ENCODE data around the gene ZNF175. TPM values are rescaled to one million over a fixed set of nuclear protein-coding genes. Genes with fewer than 3 reads are reported as not detected.

ZNF175 gene
- total and polyA plus RNA-seq, 4 experiments from 2014 or later, result 0.65 to 17.4 (median 9.9) TPM

DNA sequence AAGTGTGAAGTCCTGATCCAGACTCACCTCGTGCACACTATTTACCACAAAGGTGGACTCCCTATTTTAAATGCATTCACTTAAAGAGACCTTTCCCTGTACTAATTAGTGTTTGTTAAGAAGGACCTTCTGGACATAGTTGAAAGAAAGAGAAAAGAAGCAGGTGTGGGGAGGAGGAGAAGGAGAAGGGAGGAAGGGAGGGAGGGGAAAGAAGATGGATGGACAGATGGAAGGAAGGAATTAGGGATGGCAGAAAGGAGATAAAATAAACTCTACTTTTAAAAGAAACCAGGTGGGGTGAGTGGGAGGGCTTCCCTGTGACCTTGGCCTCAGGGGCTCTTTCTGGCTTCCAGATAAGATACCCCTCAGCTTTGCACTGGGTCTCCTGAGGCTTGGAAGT lies 21.4 kb downstream of the ZNF175 start:
- peak overlapping the region in 1 of 7 donors; percentile 42 for H3K27ac Mint-ChIP-seq
- intact Hi-C loops (cut with micrococcal nuclease), result no loop called here
- no peak overlapping the region for H3K4me3 ChIP-seq (ENCODE audit: low read length in 2 of 2)
- peaks cover 0 to 6% of the 10 kb centered on the region in 2 donors for H3K27me3 Mint-ChIP-seq
- ChIA-PET CTCF (ENCODE audit: partially characterized antibody) (no interaction called here), POLR2A (ENCODE audit: partially characterized antibody) (no interaction called here)
- no peak for DNase-seq
- H3K36me3 ChIP-seq (ENCODE audit: insufficient read depth, low read length), result peaks cover under 1% of the 10 kb centered on the region
- H3K36me3 Mint-ChIP-seq, result peaks cover 14 to 18% of the 10 kb centered on the region in 2 donors
- H3K9me3 ChIP-seq (ENCODE audit: control insufficient read depth in 1 of 2, low read length in 2 of 2), result peaks cover under 1 to 9% of the 10 kb centered on the region in 2 donors
- H3K9me3 Mint-ChIP-seq, result peaks cover 0 to 34% (median 20%) of the 10 kb centered on the region in 8 donors
- no peak overlapping the region for H3K27ac ChIP-seq (ENCODE audit: low read depth, low read length)
- peaks cover 16% of the 10 kb centered on the region for H3K4me1 ChIP-seq (ENCODE audit: insufficient read depth, low read length)
- H3K27me3 ChIP-seq (ENCODE audit: insufficient read depth, low read length), result no peaks in the 10 kb centered on the region
- peaks cover 16 to 25% (median 22%) of the 10 kb centered on the region in 4 donors for H3K4me1 Mint-ChIP-seq
- peak overlapping the region in 4 of 8 donors; percentile 46 to 67 (median 52) for H3K4me3 Mint-ChIP-seq

DNA sequence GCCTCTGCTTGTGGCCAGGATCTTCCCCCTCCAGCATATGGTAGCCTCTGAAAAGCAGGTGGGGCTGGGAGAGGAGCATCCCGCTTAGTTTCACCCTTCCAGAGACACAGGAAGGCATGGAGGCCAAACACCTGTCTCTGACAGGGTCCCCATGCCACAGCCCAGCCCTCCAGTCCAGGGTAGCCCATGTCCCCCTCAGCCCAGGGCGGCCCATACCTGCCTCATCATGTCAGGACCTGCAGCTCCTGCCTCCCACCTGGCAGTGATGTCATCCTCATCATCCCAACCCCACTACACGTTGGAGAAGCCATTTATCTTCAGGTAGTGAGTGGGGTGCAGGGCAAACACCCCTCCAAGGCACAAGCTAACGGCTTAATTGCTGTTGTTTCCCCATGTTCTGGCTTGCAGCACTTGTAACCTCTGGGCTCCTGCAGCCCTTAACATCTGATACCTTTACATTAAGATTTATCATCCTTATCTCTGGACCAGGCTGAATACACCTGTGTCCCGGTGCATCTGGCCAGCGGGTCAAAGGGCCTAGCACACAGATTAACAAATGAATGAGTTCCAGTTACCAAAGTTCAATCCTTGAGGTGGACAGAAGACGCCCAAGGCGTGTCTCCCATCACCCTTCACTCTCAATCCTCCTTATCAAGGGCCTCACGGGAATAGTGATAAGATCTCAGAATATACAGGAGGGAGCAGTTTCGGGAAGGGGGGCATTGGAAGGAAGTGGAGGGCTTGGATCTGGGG lies 22.2 kb downstream of the ZNF175 start:
- CTCF ChIA-PET (ENCODE audit: partially characterized antibody), result no interaction called here
- Histone ChIP-seq H3K27me3 (ENCODE audit: insufficient read depth, low read length) (no peaks in the 10 kb centered on the region), H3K27ac (ENCODE audit: low read depth, low read length) (peak overlapping the region; percentile 58), H3K4me1 (ENCODE audit: insufficient read depth, low read length) (peaks cover 16% of the 10 kb centered on the region), H3K36me3 (ENCODE audit: insufficient read depth, low read length) (no peaks in the 10 kb centered on the region), H3K9me3 (ENCODE audit: control insufficient read depth in 1 of 2, low read length in 2 of 2) (peaks cover 0 to 1% of the 10 kb centered on the region in 2 donors), H3K4me3 (ENCODE audit: low read length in 2 of 2) (peak overlapping the region; percentile 91 to 93)
- Mint-ChIP-seq H3K4me1 (peaks cover 16 to 25% (median 22%) of the 10 kb centered on the region in 4 donors), H3K27me3 (peaks cover 0 to 11% of the 10 kb centered on the region in 2 donors), H3K4me3 (peak overlapping the region; percentile 85 to 100 (median 96)), H3K9me3 (peaks cover 0 to 26% (median 13%) of the 10 kb centered on the region in 8 donors), H3K36me3 (peaks cover 11% of the 10 kb centered on the region in 2 donors), H3K27ac (peak overlapping the region in 5 of 7 donors; percentile 91 to 97 (median 93))
- POLR2A ChIA-PET (ENCODE audit: partially characterized antibody), result interaction anchor here (1.6 to 2.3 kb wide), 2 partner anchors 22 to 111 kb away, joined by 5 to 7 read pairs; partner anchors contain the start of gene ZNF175
- intact Hi-C loops (cut with micrococcal nuclease), result no loop called here
- DNase-seq, result no peak

DNA sequence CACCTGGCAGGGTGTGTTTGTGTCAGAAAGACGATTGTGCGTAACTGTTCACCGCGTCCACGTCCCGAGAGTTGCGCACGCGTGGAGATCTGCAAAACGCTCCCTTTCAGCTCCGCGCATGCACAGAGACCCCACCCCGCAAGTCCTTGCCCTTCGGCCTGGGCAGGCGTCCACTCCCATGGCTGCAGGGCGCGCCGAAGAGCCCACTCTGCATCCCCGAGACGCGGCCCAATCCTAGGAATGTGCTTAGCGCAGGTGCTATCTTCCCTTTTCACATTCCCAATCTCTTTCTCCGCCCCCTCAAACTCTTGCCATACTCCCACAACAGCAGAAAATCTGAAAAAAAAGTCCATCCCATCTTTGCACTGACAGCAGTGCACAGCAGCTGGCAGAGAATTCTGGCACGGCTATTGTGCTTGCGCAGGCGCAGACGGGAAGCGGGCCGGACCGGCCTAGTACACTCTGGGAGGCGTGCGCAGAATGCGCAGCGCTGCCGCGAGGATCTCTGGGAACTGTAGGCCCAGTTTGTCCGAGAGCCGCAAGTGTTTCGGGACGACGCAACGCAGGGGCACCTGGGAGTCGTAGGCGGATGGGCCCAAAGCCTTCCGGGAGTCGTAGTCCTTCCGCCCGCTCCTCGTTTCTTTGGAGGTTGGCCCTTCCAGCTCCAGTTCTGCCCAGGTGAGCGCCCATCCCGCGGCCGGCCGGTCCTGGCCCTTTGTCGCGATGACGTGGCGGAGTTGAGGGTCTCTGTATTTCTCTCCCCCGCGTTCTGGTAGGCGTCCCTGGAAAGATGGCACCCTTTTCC lies 23.1 kb downstream of the ZNF175 start:
- Mint-ChIP-seq H3K4me3 (peak overlapping the region; percentile 85 to 100 (median 96)), H3K9me3 (peaks cover 0 to 19% (median 9%) of the 10 kb centered on the region in 8 donors), H3K36me3 (peaks cover 8 to 11% of the 10 kb centered on the region in 2 donors), H3K27me3 (peaks cover 2 to 11% of the 10 kb centered on the region in 2 donors), H3K4me1 (peaks cover 16 to 25% (median 22%) of the 10 kb centered on the region in 4 donors), H3K27ac (peak overlapping the region; percentile 33 to 97 (median 93))
- H3K27me3 ChIP-seq (ENCODE audit: insufficient read depth, low read length), result no peaks in the 10 kb centered on the region
- H3K4me3 ChIP-seq (ENCODE audit: low read length in 2 of 2), result peak overlapping the region; percentile 91 to 93
- H3K4me1 ChIP-seq (ENCODE audit: insufficient read depth, low read length), result peaks cover 16% of the 10 kb centered on the region
- CTCF ChIA-PET (ENCODE audit: partially characterized antibody), result no interaction called here
- peak; percentile 92 to 94 (median 93) for DNase-seq
- peak overlapping the region; percentile 58 for H3K27ac ChIP-seq (ENCODE audit: low read depth, low read length)
- intact Hi-C loops (cut with micrococcal nuclease), result loop anchor here (1.0 kb wide), 3 partner anchors 23 to 486 kb away; partner anchors contain the start of genes CTU1 and ZNF175
- H3K9me3 ChIP-seq (ENCODE audit: control insufficient read depth in 1 of 2, low read length in 2 of 2), result no peaks in the 10 kb centered on the region
- POLR2A ChIA-PET (ENCODE audit: partially characterized antibody), result interaction anchor here (1.0 to 2.3 kb wide), 3 partner anchors 15 to 110 kb away, joined by 3 to 7 read pairs (median 5); partner anchors contain the start of gene ZNF175
- H3K36me3 ChIP-seq (ENCODE audit: insufficient read depth, low read length), result no peaks in the 10 kb centered on the region

DNA sequence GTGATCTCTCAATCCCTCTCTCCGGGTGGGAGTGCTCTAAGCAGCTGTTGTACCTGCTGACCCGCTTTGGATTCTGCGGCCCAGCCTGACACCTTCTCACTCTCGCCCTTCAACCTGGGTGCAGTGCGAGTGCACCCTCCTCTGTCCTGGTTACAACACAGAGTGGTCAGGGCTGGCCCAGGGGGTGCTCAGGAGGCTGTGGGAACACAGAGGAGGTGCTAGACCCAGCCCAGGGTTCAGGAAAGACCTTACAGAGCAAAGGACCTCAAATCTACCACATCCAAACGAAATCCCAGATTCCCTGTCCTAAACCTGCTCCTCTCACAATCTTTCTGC lies 23.7 kb downstream of the ZNF175 start:
- Histone ChIP-seq H3K9me3 (ENCODE audit: control insufficient read depth in 1 of 2, low read length in 2 of 2) (no peaks in the 10 kb centered on the region), H3K4me1 (ENCODE audit: insufficient read depth, low read length) (peaks cover 16% of the 10 kb centered on the region), H3K36me3 (ENCODE audit: insufficient read depth, low read length) (no peaks in the 10 kb centered on the region), H3K27me3 (ENCODE audit: insufficient read depth, low read length) (no peaks in the 10 kb centered on the region), H3K27ac (ENCODE audit: low read depth, low read length) (peak overlapping the region; percentile 58), H3K4me3 (ENCODE audit: low read length in 2 of 2) (peak overlapping the region; percentile 91 to 93)
- Mint-ChIP-seq H3K27me3 (peaks cover 2 to 14% of the 10 kb centered on the region in 2 donors), H3K4me3 (peak overlapping the region; percentile 85 to 100 (median 96)), H3K27ac (peak overlapping the region in 6 of 7 donors; percentile 33 to 94 (median 92)), H3K36me3 (peaks cover 4 to 7% of the 10 kb centered on the region in 2 donors), H3K9me3 (peaks cover 0 to 14% (median 4%) of the 10 kb centered on the region in 8 donors), H3K4me1 (peaks cover 16 to 25% (median 22%) of the 10 kb centered on the region in 4 donors)
- ChIA-PET CTCF (ENCODE audit: partially characterized antibody) (no interaction called here), POLR2A (ENCODE audit: partially characterized antibody) (interaction anchor here (1.0 to 2.3 kb wide), 2 partner anchors 16 to 24 kb away, joined by 3 to 7 read pairs; partner anchors contain the start of gene ZNF175)
- intact Hi-C loops (cut with micrococcal nuclease), result loop anchor here (1.0 kb wide), 3 partner anchors 23 to 486 kb away; partner anchors contain the start of genes CTU1 and ZNF175
- no peak for DNase-seq

DNA sequence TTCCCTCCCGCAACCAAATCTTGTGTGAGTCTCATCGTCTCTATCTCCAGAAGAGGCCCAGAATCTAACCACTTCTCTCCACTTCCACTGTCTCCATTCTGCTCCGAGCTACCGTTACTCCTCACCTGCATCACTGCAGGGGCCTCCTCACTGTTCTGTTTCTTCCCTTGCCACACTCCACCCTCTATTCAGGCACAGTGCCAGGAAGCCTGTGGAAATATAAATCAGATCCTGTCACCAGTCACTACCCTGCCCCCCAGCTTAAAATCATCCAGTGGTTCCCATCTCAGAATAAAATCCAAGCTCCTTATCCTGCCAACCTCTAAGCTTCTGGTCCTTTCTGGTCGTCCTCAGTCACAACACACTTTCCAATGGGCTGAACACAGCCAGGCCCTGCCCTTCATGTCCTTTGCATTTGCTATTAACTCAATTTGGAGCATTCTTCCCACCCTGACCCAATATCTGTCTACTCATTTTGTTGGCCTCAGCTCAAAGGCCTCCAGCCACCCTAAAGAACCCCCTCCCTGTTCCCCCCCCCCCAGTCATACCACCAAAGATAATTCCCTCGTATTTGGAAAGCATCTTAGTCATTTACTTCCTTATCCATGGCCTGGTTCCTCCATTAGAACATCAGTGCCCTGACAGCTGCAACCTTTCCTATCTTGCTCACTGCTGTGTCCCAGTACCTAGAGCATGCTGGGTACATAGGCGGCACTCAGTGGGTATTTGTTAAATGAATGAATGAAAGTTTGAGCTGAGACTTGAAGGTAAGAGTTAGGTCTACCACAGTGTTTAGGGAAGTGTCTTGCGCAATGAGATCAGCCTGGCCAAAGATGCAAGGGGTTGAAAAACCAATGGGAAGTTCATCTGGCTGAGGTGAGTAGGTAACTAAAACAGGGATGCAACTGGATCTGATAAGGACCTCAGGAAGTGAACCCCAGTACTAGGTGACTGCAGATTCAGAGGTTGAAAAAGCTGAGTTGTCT lies 24.4 kb downstream of the ZNF175 start:
- H3K9me3 ChIP-seq (ENCODE audit: control insufficient read depth in 1 of 2, low read length in 2 of 2), result no peaks in the 10 kb centered on the region
- ChIA-PET CTCF (ENCODE audit: partially characterized antibody) (no interaction called here), POLR2A (ENCODE audit: partially characterized antibody) (interaction anchor here (2.3 kb wide), 1 partner anchor 24 kb away, joined by 7 read pairs; the partner anchor contains the start of gene ZNF175)
- Mint-ChIP-seq H3K27ac (peak overlapping the region in 5 of 7 donors; percentile 3 to 78 (median 65)), H3K4me1 (peaks cover 16 to 25% (median 22%) of the 10 kb centered on the region in 4 donors), H3K27me3 (peaks cover 8 to 21% of the 10 kb centered on the region in 2 donors), H3K4me3 (peak overlapping the region; percentile 85 to 100 (median 96)), H3K9me3 (peaks cover 0 to 14% (median 4%) of the 10 kb centered on the region in 8 donors), H3K36me3 (peaks cover 3 to 7% of the 10 kb centered on the region in 2 donors)
- intact Hi-C loops (cut with micrococcal nuclease), result no loop called here
- H3K27me3 ChIP-seq (ENCODE audit: insufficient read depth, low read length), result no peaks in the 10 kb centered on the region
- no peak for DNase-seq
- H3K4me3 ChIP-seq (ENCODE audit: low read length in 2 of 2), result peak overlapping the region in 1 of 2 donors; percentile 93
- peak overlapping the region; percentile 58 for H3K27ac ChIP-seq (ENCODE audit: low read depth, low read length)
- no peaks in the 10 kb centered on the region for H3K36me3 ChIP-seq (ENCODE audit: insufficient read depth, low read length)
- peaks cover 16% of the 10 kb centered on the region for H3K4me1 ChIP-seq (ENCODE audit: insufficient read depth, low read length)

DNA sequence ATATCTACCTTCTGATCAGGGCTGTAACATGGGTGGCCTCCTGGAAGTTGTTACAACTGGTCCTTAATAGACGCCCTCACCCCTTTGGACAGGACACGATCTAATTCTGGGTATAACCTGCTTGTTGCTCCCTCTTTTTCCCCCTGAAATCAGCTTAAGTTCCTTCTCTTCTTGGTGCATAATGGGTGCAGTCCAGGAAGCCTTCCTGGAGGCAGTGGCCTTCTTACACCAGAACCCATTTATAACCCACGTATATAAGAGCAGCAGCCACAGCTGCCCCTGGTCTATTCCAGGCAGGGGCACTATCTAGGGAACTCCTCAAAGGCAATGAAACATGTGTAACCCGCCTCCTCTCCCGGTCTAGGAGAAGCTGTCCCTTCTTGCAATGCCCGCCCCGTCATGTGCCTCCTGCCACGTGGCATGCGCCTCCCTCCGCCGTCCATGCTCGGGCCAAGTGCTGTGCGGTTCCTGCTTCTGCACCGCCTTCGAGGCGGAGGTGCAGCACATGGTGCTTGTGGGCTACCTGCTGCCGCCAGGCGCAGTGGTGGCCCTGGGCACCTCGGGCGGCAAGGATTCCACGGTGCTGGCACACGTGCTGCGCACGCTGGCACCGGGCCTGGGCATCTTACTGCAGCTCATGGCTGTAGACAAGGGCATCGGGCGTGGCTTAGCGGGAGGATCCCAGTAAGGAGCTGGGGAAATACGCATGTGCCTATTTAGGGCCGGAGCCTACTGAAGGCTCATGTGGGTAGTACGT lies 27.3 kb downstream of the ZNF175 start:
- ChIA-PET CTCF (ENCODE audit: partially characterized antibody) (no interaction called here), POLR2A (ENCODE audit: partially characterized antibody) (no interaction called here)
- Mint-ChIP-seq H3K27ac (no peak overlapping the region), H3K9me3 (peaks cover 0 to 15% (median 4%) of the 10 kb centered on the region in 8 donors), H3K36me3 (peaks cover 3 to 19% of the 10 kb centered on the region in 2 donors), H3K27me3 (peaks cover 24 to 36% of the 10 kb centered on the region in 2 donors), H3K4me3 (peak overlapping the region in 1 of 8 donors; percentile 72), H3K4me1 (peaks cover 14 to 22% (median 20%) of the 10 kb centered on the region in 4 donors)
- Histone ChIP-seq H3K9me3 (ENCODE audit: control insufficient read depth in 1 of 2, low read length in 2 of 2) (no peaks in the 10 kb centered on the region), H3K27ac (ENCODE audit: low read depth, low read length) (no peak overlapping the region), H3K4me1 (ENCODE audit: insufficient read depth, low read length) (peaks cover 10% of the 10 kb centered on the region), H3K27me3 (ENCODE audit: insufficient read depth, low read length) (peaks cover 11% of the 10 kb centered on the region), H3K4me3 (ENCODE audit: low read length in 2 of 2) (no peak overlapping the region), H3K36me3 (ENCODE audit: insufficient read depth, low read length) (no peaks in the 10 kb centered on the region)
- DNase-seq, result no peak
- intact Hi-C loops (cut with micrococcal nuclease), result no loop called here

Measured in CD4-positive, alpha-beta memory T cell (primary cell).